Measurements from ENCODE around the gene CSNK1A1L.

The CSNK1A1L gene

GRCh38 chr13:37106642-37107041 is 1.2 kb upstream of the CSNK1A1L start:
- H3K79me2 ChIP-seq (ENCODE audit: insufficient read depth, low read depth) = no peaks in the 10 kb centered on the region
- no peaks in the 10 kb centered on the region for H4K20me1 ChIP-seq (ENCODE audit: insufficient read depth)
- TF ChIP-seq CTCF (conservative IDR thresholded peaks at IDR 0.05; ENCODE audit: low read depth, low read length) = no peak
- H3K27ac ChIP-seq = no peak overlapping the region
- H3K4me2 ChIP-seq = no peak overlapping the region
- H2AFZ ChIP-seq (ENCODE audit: low read depth) = no peak overlapping the region
- no peaks in the 10 kb centered on the region for H3K4me1 ChIP-seq (ENCODE audit: low read depth, poor library complexity, severe bottlenecking)
- no peaks in the 10 kb centered on the region for H3K36me3 ChIP-seq (ENCODE audit: insufficient read depth)
- H3K4me3 ChIP-seq (IDR thresholded peaks at IDR 0.05; ENCODE audit: insufficient read depth, low read depth, low read length) = no peak overlapping the region
- H3K27me3 ChIP-seq (ENCODE audit: insufficient read depth, low read depth) = no peaks in the 10 kb centered on the region
- H3K9ac ChIP-seq = no peak overlapping the region

- H3K27me3 ChIP-seq (ENCODE audit: insufficient read depth, low read depth) = no peaks in the 10 kb centered on the region
- H3K4me1 ChIP-seq (ENCODE audit: low read depth, poor library complexity, severe bottlenecking) = no peaks in the 10 kb centered on the region
- H3K27ac ChIP-seq = no peak overlapping the region
- no peak overlapping the region for H3K4me3 ChIP-seq (IDR thresholded peaks at IDR 0.05; ENCODE audit: insufficient read depth, low read depth, low read length)
- no peaks in the 10 kb centered on the region for H3K79me2 ChIP-seq (ENCODE audit: insufficient read depth, low read depth)
- no peak overlapping the region for H2AFZ ChIP-seq (ENCODE audit: low read depth)
- H4K20me1 ChIP-seq (ENCODE audit: insufficient read depth) = no peaks in the 10 kb centered on the region
- H3K9ac ChIP-seq = no peak overlapping the region
- H3K36me3 ChIP-seq (ENCODE audit: insufficient read depth) = no peaks in the 10 kb centered on the region
- TF ChIP-seq CTCF (conservative IDR thresholded peaks at IDR 0.05; ENCODE audit: low read depth, low read length) = no peak
- H3K4me2 ChIP-seq = no peak overlapping the region
These were observed 2.6 kb downstream of the CSNK1A1L start for GRCh38 chr13:37102896-37103295.

GRCh38 chr13:37101201-37101600 is 4.3 kb downstream of the CSNK1A1L start:
- Histone ChIP-seq H4K20me1 (ENCODE audit: insufficient read depth) (no peaks in the 10 kb centered on the region), H3K27ac (no peak overlapping the region), H3K36me3 (ENCODE audit: insufficient read depth) (no peaks in the 10 kb centered on the region), H3K79me2 (ENCODE audit: insufficient read depth, low read depth) (no peaks in the 10 kb centered on the region), H2AFZ (ENCODE audit: low read depth) (no peak overlapping the region), H3K27me3 (ENCODE audit: insufficient read depth, low read depth) (no peaks in the 10 kb centered on the region), H3K9ac (no peak overlapping the region), H3K4me1 (ENCODE audit: low read depth, poor library complexity, severe bottlenecking) (no peaks in the 10 kb centered on the region), H3K4me3 (IDR thresholded peaks at IDR 0.05; ENCODE audit: insufficient read depth, low read depth, low read length) (no peak overlapping the region), H3K4me2 (no peak overlapping the region)
- no peak for TF ChIP-seq CTCF (conservative IDR thresholded peaks at IDR 0.05; ENCODE audit: low read depth, low read length)

GRCh38 chr13:37100731-37101130 is 4.7 kb downstream of the CSNK1A1L start:
- H3K36me3 ChIP-seq (ENCODE audit: insufficient read depth) = no peaks in the 10 kb centered on the region
- no peaks in the 10 kb centered on the region for H4K20me1 ChIP-seq (ENCODE audit: insufficient read depth)
- no peaks in the 10 kb centered on the region for H3K4me1 ChIP-seq (ENCODE audit: low read depth, poor library complexity, severe bottlenecking)
- no peak overlapping the region for H3K27ac ChIP-seq
- H3K27me3 ChIP-seq (ENCODE audit: insufficient read depth, low read depth) = no peaks in the 10 kb centered on the region
- H3K9ac ChIP-seq = no peak overlapping the region
- no peak overlapping the region for H3K4me2 ChIP-seq
- H3K4me3 ChIP-seq (IDR thresholded peaks at IDR 0.05; ENCODE audit: insufficient read depth, low read depth, low read length) = no peak overlapping the region
- no peaks in the 10 kb centered on the region for H3K79me2 ChIP-seq (ENCODE audit: insufficient read depth, low read depth)
- no peak for TF ChIP-seq CTCF (conservative IDR thresholded peaks at IDR 0.05; ENCODE audit: low read depth, low read length)
- H2AFZ ChIP-seq (ENCODE audit: low read depth) = no peak overlapping the region

DNA sequence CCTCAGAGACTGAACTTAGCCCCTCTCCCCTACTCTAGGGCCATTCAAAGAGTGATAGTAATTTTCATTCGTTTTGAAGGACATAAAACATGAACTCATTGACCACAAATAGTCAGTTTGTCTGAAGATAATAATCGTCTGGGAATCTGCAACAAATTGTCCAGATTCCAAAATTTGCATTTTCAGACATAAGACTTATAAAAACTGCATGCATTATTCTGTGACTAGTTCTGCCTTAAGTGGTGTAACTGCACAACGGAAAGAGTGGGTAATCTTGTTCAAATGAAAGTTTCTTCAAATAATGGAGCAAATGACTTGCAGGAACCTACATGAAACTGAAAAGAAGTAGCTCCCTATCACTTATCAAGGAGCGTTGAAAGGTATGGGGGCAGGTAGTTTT is 8.4 kb downstream of the CSNK1A1L start:
- no peaks in the 10 kb centered on the region for H3K27me3 ChIP-seq (ENCODE audit: insufficient read depth, low read depth)
- no peak overlapping the region for H3K4me3 ChIP-seq (IDR thresholded peaks at IDR 0.05; ENCODE audit: insufficient read depth, low read depth, low read length)
- no peak overlapping the region for H3K9ac ChIP-seq
- H3K4me1 ChIP-seq (ENCODE audit: low read depth, poor library complexity, severe bottlenecking) = no peaks in the 10 kb centered on the region
- H3K27ac ChIP-seq = no peak overlapping the region
- no peaks in the 10 kb centered on the region for H4K20me1 ChIP-seq (ENCODE audit: insufficient read depth)
- no peaks in the 10 kb centered on the region for H3K36me3 ChIP-seq (ENCODE audit: insufficient read depth)
- TF ChIP-seq CTCF (conservative IDR thresholded peaks at IDR 0.05; ENCODE audit: low read depth, low read length) = no peak
- H3K4me2 ChIP-seq = no peak overlapping the region
- no peak overlapping the region for H2AFZ ChIP-seq (ENCODE audit: low read depth)
- H3K79me2 ChIP-seq (ENCODE audit: insufficient read depth, low read depth) = no peaks in the 10 kb centered on the region

All from KMS-11 (cell line).